OCI-LY7 (cell line): ENCODE results near the gene BASP1.

Experiments used
- EZH2phosphoT487 ChIP-seq: fragments of 200-600 bp; sonication (generic); IDR thresholded peaks from 2 replicates; pipeline ENCODE4 v1.6.1; 2018; ENCODE audit warnings: low read depth, borderline replicate concordance, mild to moderate bottlenecking, mixed run types, antibody characterized with exemption, low read length, moderate library complexity, mixed read lengths
- TF ChIP-seq, protein P1 (sequence below): fragments of 200-600 bp; sonication (generic); conservative IDR thresholded peaks from 2 replicates; pipeline ENCODE4 v1.5.1; 2014; ENCODE audit warnings: mild to moderate bottlenecking, antibody characterized with exemption, low read length, moderate library complexity, mixed read lengths

DNA sequence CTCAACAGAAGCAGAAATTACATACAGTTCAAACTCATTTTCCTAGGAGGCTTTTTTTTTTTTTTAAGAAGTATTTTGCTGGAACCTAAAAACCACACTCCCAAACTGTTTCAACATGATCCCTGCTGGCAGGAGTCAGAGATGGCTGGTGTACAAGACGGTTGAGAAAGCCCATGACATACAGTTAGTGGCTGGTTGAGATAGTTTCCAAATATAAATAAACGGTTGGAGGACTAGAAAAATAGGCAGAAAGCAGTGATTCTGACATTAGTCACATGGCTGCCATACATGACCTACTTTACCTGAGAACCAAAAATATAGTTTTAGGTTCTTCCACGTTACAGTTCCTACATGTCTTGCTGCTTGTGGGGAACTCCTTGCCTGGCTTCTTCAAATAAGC, 31.7 kb upstream of the BASP1 start:
- TF ChIP-seq, protein P1, sequence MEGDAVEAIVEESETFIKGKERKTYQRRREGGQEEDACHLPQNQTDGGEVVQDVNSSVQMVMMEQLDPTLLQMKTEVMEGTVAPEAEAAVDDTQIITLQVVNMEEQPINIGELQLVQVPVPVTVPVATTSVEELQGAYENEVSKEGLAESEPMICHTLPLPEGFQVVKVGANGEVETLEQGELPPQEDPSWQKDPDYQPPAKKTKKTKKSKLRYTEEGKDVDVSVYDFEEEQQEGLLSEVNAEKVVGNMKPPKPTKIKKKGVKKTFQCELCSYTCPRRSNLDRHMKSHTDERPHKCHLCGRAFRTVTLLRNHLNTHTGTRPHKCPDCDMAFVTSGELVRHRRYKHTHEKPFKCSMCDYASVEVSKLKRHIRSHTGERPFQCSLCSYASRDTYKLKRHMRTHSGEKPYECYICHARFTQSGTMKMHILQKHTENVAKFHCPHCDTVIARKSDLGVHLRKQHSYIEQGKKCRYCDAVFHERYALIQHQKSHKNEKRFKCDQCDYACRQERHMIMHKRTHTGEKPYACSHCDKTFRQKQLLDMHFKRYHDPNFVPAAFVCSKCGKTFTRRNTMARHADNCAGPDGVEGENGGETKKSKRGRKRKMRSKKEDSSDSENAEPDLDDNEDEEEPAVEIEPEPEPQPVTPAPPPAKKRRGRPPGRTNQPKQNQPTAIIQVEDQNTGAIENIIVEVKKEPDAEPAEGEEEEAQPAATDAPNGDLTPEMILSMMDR = no peak
- TF ChIP-seq EZH2phosphoT487 = no peak
